CD14-positive monocyte (primary cell): ENCODE data around the gene BCAT1. TPM values are rescaled to one million over a fixed set of nuclear protein-coding genes. Genes with fewer than 3 reads are reported as not detected.

ENCODE experiments used
- DNase-seq, 3 donors: peaks; one replicate each; pipeline ENCODE4 v3.0.0-alpha.2; 2011 to 2022
- H2AFZ ChIP-seq: 2 replicates; pipeline ENCODE4 v1.6.0; 2012; ENCODE audit warnings: mild to moderate bottlenecking, low read depth, low read length, inconsistent platforms; ENCODE audit not compliant: insufficient read depth, poor library complexity, severe bottlenecking
- H3K27ac ChIP-seq, 2 donors: 1 replicate in 1 of 2; 2 replicates in 1 of 2; pipeline ENCODE4 v1.5.1; 2012 to 2013; ENCODE audit warnings: low read length in 2 of 2, control low read depth in 1 of 2, inconsistent platforms in 1 of 2, low read depth in 1 of 2, mild to moderate bottlenecking in 1 of 2
- H3K27me3 ChIP-seq, 2 donors: one replicate each; pipeline versions ENCODE4 v1.6.0 to v1.6.1; 2011 to 2013; ENCODE audit warnings: low read length in 2 of 2; ENCODE audit not compliant: control insufficient read depth in 2 of 2, insufficient read depth in 2 of 2
- H3K36me3 ChIP-seq, 2 donors: replicated peaks in 1 of 2; 1 replicate in 1 of 2; 2 replicates in 1 of 2; pipeline versions ENCODE4 v1.5.1 to v1.6.1; 2012 to 2013; ENCODE audit warnings: low read length in 2 of 2, control low read depth in 1 of 2, inconsistent platforms in 1 of 2, mild to moderate bottlenecking in 1 of 2; ENCODE audit not compliant: insufficient read depth in 2 of 2, control insufficient read depth in 1 of 2
- H3K4me1 ChIP-seq, 2 donors: 1 replicate in 1 of 2; 2 replicates in 1 of 2; pipeline versions ENCODE4 v1.5.1 to v1.6.1; 2012 to 2013; ENCODE audit warnings: low read length in 2 of 2, control low read depth in 1 of 2, inconsistent platforms in 1 of 2, mild to moderate bottlenecking in 1 of 2, moderate library complexity in 1 of 2; ENCODE audit not compliant: insufficient read depth in 2 of 2, control insufficient read depth in 1 of 2
- H3K4me2 ChIP-seq: replicated peaks from 2 replicates; pipeline ENCODE3; 2012; ENCODE audit warnings: low read length, moderate library complexity, mild to moderate bottlenecking; ENCODE audit not compliant: poor library complexity, severe bottlenecking; ENCODE audit errors: extremely low read depth
- H3K4me3 ChIP-seq, 3 experiments: fragments of 200-600 bp in 1 of 3; sonication (generic) in 1 of 3; replicated peaks in 1 of 3; 1 replicate in 2 of 3; 2 replicates in 1 of 3; pipeline ENCODE4 v1.5.1; 2011 to 2013; ENCODE audit warnings: low read length in 3 of 3, mild to moderate bottlenecking in 3 of 3, control low read depth in 2 of 3, low read depth in 2 of 3, inconsistent platforms in 1 of 3, moderate library complexity in 1 of 3
- H3K79me2 ChIP-seq: 2 replicates; pipeline ENCODE4 v1.6.0; 2012; ENCODE audit warnings: mild to moderate bottlenecking, control low read depth, inconsistent platforms, low read length, moderate library complexity; ENCODE audit not compliant: insufficient read depth
- H3K9ac ChIP-seq: 2 replicates; pipeline ENCODE4 v1.6.0; 2017; ENCODE audit warnings: low read length, mild to moderate bottlenecking; ENCODE audit not compliant: insufficient read depth, poor library complexity, severe bottlenecking
- H3K9me3 ChIP-seq, 2 donors: replicated peaks in 1 of 2; 1 replicate in 1 of 2; 2 replicates in 1 of 2; pipeline versions ENCODE4 v1.5.1 to v1.6.1; 2012 to 2013; ENCODE audit warnings: low read length in 2 of 2, control low read depth in 1 of 2; ENCODE audit not compliant: control insufficient read depth in 1 of 2, insufficient read depth in 1 of 2
- H4K20me1 ChIP-seq: 2 replicates; pipeline ENCODE4 v1.6.0; 2012; ENCODE audit warnings: mild to moderate bottlenecking, low read length, control low read depth, moderate library complexity; ENCODE audit not compliant: insufficient read depth
- H3K27ac Mint-ChIP-seq, 7 donors: one replicate each; pipeline ENCODE4 v1.8.0; 2020; ENCODE audit warnings: mild to moderate bottlenecking in 7 of 7, mixed read lengths in 7 of 7, moderate library complexity in 6 of 7, inconsistent platforms in 2 of 7
- H3K27me3 Mint-ChIP-seq, 3 donors: one replicate each; pipeline ENCODE4 v1.8.0; 2021 to 2022; ENCODE audit warnings: low read depth in 3 of 3, mild to moderate bottlenecking in 3 of 3, mixed read lengths in 3 of 3, moderate library complexity in 3 of 3, inconsistent platforms in 1 of 3
- H3K36me3 Mint-ChIP-seq, 2 donors: one replicate each; pipeline ENCODE4 v1.8.0; 2020; ENCODE audit warnings: mixed read lengths in 2 of 2, inconsistent platforms in 1 of 2, mild to moderate bottlenecking in 1 of 2
- H3K4me1 Mint-ChIP-seq: one replicate; pipeline ENCODE4 v1.8.0; 2020; ENCODE audit warnings: mild to moderate bottlenecking, mixed read lengths
- H3K4me3 Mint-ChIP-seq, 2 donors: one replicate each; pipeline ENCODE4 v1.8.0; 2020; ENCODE audit warnings: mild to moderate bottlenecking in 2 of 2, mixed read lengths in 2 of 2, moderate library complexity in 1 of 2
- H3K9me3 Mint-ChIP-seq, 7 donors: one replicate each; pipeline ENCODE4 v1.8.0; 2020 to 2022; ENCODE audit warnings: mixed read lengths in 7 of 7, mild to moderate bottlenecking in 6 of 7, moderate library complexity in 6 of 7, inconsistent platforms in 2 of 7
- WGBS: methylation state at CpG from one replicate; pipeline ENCODE4 v1.1.5; 2013; ENCODE audit warnings: missing lambda C conversion rate; ENCODE audit not compliant: insufficient coverage; 5-methylcytosine and 5-hydroxymethylcytosine counted together
- intact Hi-C, 2 donors: fragments of 100-400 bp; cut with micrococcal nuclease; formaldehyde crosslinking; loops; one replicate each; pipeline versions ENCODE4 v1.15.0 to v1.15.1; 2023
- polyA plus RNA-seq, 3 donors: library from polyadenylated mRNA; depleted of rRNA in 1 of 3; unstranded in 2 of 3; stranded (reverse) in 1 of 3; fragments of 300-500 nt in 2 of 3; fragments of >200 nt in 1 of 3; fragmentation: Illumina TruSeq in 2 of 3; gene quantifications; 1 replicate in 2 of 3; 2 replicates in 1 of 3; pipeline ENCODE4 v1.2.3, GENCODE V29; 2012 to 2021
- TF ChIP-seq, protein P1 (sequence below): fragments of 200-600 bp; IDR thresholded peaks from one replicate; pipeline ENCODE4 v1.8.0; 2022; ENCODE audit warnings: antibody characterized with exemption, mild to moderate bottlenecking

The BCAT1 gene
- polyA plus RNA-seq, 3 donors = 3.5 to 16.9 (median 15.2) TPM

DNA sequence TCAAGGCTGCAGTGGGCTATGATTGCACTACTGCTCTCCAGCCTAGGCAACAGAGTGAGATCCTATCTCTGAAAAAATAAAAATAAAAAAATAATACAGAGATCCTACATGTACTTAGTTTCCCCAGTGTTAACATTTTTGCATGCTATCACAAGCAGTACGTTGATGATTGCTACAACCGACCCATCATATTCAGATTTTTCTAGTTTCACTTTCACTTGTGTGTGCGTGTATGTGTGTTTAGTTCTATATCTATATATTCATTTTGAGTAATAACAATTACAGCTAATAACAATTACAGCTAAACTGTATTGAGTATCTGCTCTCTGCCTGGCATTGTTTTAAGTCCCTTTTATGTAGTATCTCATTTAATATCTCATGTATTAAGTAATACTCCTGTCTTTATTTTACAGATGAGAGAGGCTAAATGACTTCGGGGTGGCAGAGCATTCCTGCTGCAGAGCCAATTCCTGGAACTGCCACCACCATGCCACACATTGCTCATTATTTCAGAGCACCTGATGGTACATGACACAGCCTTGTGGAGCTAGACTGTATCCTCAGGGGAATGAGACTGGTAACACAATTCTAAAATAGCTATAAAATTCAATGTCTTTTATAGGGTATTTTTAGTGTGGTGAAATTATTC lies 153.1 kb downstream of the BCAT1 start:
- H3K27ac Mint-ChIP-seq = peak overlapping the region in 6 of 7 donors; percentile 12 to 59 (median 38)
- WGBS = no CpG with 5 or more reads among the region's 4 CpGs
- intact Hi-C loops = no loop called here
- H3K36me3 Mint-ChIP-seq = no peaks in the 10 kb centered on the region
- TF ChIP-seq, protein P1, sequence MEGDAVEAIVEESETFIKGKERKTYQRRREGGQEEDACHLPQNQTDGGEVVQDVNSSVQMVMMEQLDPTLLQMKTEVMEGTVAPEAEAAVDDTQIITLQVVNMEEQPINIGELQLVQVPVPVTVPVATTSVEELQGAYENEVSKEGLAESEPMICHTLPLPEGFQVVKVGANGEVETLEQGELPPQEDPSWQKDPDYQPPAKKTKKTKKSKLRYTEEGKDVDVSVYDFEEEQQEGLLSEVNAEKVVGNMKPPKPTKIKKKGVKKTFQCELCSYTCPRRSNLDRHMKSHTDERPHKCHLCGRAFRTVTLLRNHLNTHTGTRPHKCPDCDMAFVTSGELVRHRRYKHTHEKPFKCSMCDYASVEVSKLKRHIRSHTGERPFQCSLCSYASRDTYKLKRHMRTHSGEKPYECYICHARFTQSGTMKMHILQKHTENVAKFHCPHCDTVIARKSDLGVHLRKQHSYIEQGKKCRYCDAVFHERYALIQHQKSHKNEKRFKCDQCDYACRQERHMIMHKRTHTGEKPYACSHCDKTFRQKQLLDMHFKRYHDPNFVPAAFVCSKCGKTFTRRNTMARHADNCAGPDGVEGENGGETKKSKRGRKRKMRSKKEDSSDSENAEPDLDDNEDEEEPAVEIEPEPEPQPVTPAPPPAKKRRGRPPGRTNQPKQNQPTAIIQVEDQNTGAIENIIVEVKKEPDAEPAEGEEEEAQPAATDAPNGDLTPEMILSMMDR = no peak
- H4K20me1 ChIP-seq = no peaks in the 10 kb centered on the region
- no peaks in the 10 kb centered on the region for H3K36me3 ChIP-seq
- H3K4me1 Mint-ChIP-seq = peaks cover 16% of the 10 kb centered on the region
- peak overlapping the region; percentile 78 for H2AFZ ChIP-seq
- peak overlapping the region in 1 of 2 donors; percentile 49 for H3K27ac ChIP-seq
- peak overlapping the region; percentile 68 to 86 for H3K4me3 Mint-ChIP-seq
- H3K9ac ChIP-seq = peak overlapping the region; percentile 20
- peak; percentile 3 to 26 (median 9) for DNase-seq
- peaks cover 0 to 4% (median 0%) of the 10 kb centered on the region in 7 donors for H3K9me3 Mint-ChIP-seq
- peak overlapping the region; percentile 19 to 72 (median 58) for H3K4me3 ChIP-seq
- H3K9me3 ChIP-seq = no peaks in the 10 kb centered on the region
- peak overlapping the region; percentile 72 for H3K4me2 ChIP-seq
- no peaks in the 10 kb centered on the region for H3K27me3 ChIP-seq
- H3K79me2 ChIP-seq = no peaks in the 10 kb centered on the region
- peaks cover 0 to 6% of the 10 kb centered on the region in 2 donors for H3K4me1 ChIP-seq
- no peaks in the 10 kb centered on the region for H3K27me3 Mint-ChIP-seq

DNA sequence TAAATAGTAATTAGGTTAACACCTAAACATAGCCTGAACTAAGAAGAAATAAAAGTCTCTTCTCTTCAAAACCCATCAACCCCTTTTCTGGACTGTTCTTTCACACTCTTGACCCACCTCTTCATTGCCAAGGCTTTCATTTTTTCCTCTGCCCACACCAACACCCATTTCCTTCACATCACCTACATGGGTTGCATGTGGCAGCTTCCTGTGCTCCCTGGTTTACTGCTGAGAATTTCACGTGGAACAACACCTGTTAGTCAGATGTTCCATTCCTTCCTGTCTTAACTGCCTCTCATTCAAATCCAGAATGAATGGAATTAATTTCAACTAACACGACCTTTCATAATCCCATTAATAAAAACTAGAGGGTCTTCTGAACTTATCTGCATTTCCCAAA lies 157.3 kb downstream of the BCAT1 start:
- Mint-ChIP-seq H3K4me1 (peaks cover 7% of the 10 kb centered on the region), H3K4me3 (no peak overlapping the region), H3K27ac (no peak overlapping the region), H3K9me3 (no peaks in the 10 kb centered on the region), H3K36me3 (no peaks in the 10 kb centered on the region), H3K27me3 (peaks cover 0 to 2% (median 0%) of the 10 kb centered on the region in 3 donors)
- H3K79me2 ChIP-seq = no peaks in the 10 kb centered on the region
- H3K9me3 ChIP-seq = no peaks in the 10 kb centered on the region
- no peaks in the 10 kb centered on the region for H4K20me1 ChIP-seq
- no peak overlapping the region for H3K4me3 ChIP-seq
- WGBS = no CpG with 5 or more reads among the region's 2 CpGs
- intact Hi-C loops = no loop called here
- no peak overlapping the region for H3K4me2 ChIP-seq
- TF ChIP-seq, protein P1 = no peak
- H3K27me3 ChIP-seq = no peaks in the 10 kb centered on the region
- H3K4me1 ChIP-seq = peaks cover 0 to 6% of the 10 kb centered on the region in 2 donors
- no peak overlapping the region for H2AFZ ChIP-seq
- no peak overlapping the region for H3K9ac ChIP-seq
- no peaks in the 10 kb centered on the region for H3K36me3 ChIP-seq
- H3K27ac ChIP-seq = no peak overlapping the region
- no peak for DNase-seq
